ENCODE data around the gene PRR36. TPM values are rescaled to one million over a fixed set of nuclear protein-coding genes. Genes with fewer than 3 reads are reported as not detected.

PRR36 gene
- total and polyA plus RNA-seq, 10 of the 15 experiments (the other 5 are each of a cell fraction or from before 2014, with no cell fraction given), result 0.04 TPM; not detected in 9

DNA sequence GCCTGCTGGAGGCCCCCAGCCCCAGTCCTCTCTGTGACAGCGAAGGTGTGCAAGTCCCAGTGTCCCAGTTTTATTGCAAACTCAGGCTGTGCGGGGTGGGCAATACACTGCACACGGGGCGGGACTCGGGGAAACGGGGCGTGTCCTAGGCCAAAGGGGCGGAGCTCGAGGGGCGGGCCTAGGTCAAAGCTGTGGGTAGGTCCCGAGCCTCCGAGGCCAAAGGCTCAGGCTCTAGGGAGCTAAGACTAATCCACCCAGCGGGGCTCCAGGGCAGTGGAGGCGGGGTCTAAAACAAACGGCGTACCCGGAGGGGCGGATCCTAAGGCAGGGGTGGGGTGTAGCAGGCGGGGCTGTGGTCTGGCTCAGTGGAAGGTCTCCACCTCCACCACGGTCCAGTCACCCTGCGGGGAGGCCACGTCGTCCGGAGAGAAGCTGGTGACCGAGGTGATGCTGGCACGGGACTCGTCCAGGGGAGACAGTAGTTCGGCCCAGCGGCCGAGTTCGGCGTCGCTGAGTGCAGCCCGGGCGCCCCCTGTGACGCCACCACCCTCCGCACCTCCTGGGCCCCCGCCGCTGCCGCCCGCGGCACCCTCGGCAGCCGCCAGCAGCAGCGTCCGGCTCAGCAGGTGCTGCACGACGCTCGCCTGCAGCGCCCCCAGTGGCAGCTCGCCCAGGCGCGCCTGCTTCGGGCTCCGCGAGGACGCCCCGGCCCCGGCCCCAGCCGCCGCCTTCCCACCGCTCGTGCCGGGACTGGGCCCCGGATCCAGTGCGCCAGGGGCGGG lies 5.3 kb downstream of the PRR36 start (continued):
- TF ChIP-seq CHD2 (IDR thresholded peaks at IDR 0.05; ENCODE audit: borderline replicate concordance, low read depth, low read length) (no peak), MEF2B (IDR thresholded peaks at IDR 0.05; ENCODE audit: partially characterized antibody, poor library complexity, severe bottlenecking) (no peak), TCF3 (IDR thresholded peaks at IDR 0.05; ENCODE audit: borderline replicate concordance, insufficient read depth, low read depth, low read length) (peak; percentile 90), ZNF622 (IDR thresholded peaks at IDR 0.05) (no peak), LARP7 (IDR thresholded peaks at IDR 0.05) (peak; percentile 87; the same call in 1 of the 2 replicates), CBFB (IDR thresholded peaks at IDR 0.05; ENCODE audit: low read depth) (no peak), ZSCAN29 (IDR thresholded peaks at IDR 0.05) (0 out of 2 replicates have a peak, but pooled peaks have one; percentile 23), PAX5 (IDR thresholded peaks at IDR 0.05; ENCODE audit: borderline replicate concordance, low read depth, low read length) (no peak), FOXM1 (IDR thresholded peaks at IDR 0.05; ENCODE audit: low read depth, low read length) (no peak), SIX5 (IDR thresholded peaks at IDR 0.05; ENCODE audit: low read depth, low read length, severe bottlenecking) (no peak), EP300 (IDR thresholded peaks at IDR 0.05; ENCODE audit: borderline replicate concordance in 1 of 2, control insufficient read depth in 1 of 2, low read depth in 2 of 2, low read length in 2 of 2) (no peak), SMAD5 (IDR thresholded peaks at IDR 0.05; ENCODE audit: low read depth) (no peak), ZNF384 (IDR thresholded peaks at IDR 0.05; ENCODE audit: borderline replicate concordance, low read depth, low read length) (no peak), POLR2A (IDR thresholded peaks at IDR 0.05; ENCODE audit: low read depth, low read length) (peak; percentile 51; the same call in 1 of the 2 replicates), IKZF1 (conservative IDR thresholded peaks at IDR 0.05) (peak; percentile 73), ZNF274 (IDR thresholded peaks at IDR 0.05; ENCODE audit: insufficient read depth, insufficient read length) (no peak), MXI1 (IDR thresholded peaks at IDR 0.05; ENCODE audit: low read depth, low read length) (no peak), HDGF (IDR thresholded peaks at IDR 0.05) (0 out of 2 replicates have a peak, but pooled peaks have one; percentile 15)
- TF ChIP-seq, protein P1, sequence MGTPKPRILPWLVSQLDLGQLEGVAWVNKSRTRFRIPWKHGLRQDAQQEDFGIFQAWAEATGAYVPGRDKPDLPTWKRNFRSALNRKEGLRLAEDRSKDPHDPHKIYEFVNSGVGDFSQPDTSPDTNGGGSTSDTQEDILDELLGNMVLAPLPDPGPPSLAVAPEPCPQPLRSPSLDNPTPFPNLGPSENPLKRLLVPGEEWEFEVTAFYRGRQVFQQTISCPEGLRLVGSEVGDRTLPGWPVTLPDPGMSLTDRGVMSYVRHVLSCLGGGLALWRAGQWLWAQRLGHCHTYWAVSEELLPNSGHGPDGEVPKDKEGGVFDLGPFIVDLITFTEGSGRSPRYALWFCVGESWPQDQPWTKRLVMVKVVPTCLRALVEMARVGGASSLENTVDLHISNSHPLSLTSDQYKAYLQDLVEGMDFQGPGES (IDR thresholded peaks at IDR 0.05), result no peak
- TF ChIP-seq, protein P2, sequence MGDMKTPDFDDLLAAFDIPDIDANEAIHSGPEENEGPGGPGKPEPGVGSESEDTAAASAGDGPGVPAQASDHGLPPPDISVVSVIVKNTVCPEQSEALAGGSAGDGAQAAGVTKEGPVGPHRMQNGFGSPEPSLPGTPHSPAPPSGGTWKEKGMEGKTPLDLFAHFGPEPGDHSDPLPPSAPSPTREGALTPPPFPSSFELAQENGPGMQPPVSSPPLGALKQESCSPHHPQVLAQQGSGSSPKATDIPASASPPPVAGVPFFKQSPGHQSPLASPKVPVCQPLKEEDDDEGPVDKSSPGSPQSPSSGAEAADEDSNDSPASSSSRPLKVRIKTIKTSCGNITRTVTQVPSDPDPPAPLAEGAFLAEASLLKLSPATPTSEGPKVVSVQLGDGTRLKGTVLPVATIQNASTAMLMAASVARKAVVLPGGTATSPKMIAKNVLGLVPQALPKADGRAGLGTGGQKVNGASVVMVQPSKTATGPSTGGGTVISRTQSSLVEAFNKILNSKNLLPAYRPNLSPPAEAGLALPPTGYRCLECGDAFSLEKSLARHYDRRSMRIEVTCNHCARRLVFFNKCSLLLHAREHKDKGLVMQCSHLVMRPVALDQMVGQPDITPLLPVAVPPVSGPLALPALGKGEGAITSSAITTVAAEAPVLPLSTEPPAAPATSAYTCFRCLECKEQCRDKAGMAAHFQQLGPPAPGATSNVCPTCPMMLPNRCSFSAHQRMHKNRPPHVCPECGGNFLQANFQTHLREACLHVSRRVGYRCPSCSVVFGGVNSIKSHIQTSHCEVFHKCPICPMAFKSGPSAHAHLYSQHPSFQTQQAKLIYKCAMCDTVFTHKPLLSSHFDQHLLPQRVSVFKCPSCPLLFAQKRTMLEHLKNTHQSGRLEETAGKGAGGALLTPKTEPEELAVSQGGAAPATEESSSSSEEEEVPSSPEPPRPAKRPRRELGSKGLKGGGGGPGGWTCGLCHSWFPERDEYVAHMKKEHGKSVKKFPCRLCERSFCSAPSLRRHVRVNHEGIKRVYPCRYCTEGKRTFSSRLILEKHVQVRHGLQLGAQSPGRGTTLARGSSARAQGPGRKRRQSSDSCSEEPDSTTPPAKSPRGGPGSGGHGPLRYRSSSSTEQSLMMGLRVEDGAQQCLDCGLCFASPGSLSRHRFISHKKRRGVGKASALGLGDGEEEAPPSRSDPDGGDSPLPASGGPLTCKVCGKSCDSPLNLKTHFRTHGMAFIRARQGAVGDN (IDR thresholded peaks at IDR 0.05), result peak; percentile 82
- TF ChIP-seq, protein P3, sequence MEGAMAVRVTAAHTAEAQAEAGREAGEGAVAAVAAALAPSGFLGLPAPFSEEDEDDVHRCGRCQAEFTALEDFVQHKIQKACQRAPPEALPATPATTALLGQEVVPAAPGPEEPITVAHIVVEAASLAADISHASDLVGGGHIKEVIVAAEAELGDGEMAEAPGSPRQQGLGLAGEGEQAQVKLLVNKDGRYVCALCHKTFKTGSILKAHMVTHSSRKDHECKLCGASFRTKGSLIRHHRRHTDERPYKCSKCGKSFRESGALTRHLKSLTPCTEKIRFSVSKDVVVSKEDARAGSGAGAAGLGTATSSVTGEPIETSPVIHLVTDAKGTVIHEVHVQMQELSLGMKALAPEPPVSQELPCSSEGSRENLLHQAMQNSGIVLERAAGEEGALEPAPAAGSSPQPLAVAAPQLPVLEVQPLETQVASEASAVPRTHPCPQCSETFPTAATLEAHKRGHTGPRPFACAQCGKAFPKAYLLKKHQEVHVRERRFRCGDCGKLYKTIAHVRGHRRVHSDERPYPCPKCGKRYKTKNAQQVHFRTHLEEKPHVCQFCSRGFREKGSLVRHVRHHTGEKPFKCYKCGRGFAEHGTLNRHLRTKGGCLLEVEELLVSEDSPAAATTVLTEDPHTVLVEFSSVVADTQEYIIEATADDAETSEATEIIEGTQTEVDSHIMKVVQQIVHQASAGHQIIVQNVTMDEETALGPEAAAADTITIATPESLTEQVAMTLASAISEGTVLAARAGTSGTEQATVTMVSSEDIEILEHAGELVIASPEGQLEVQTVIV (IDR thresholded peaks at IDR 0.05; ENCODE audit: borderline replicate concordance, partially characterized antibody), result no peak
- TF ChIP-seq, protein P4, sequence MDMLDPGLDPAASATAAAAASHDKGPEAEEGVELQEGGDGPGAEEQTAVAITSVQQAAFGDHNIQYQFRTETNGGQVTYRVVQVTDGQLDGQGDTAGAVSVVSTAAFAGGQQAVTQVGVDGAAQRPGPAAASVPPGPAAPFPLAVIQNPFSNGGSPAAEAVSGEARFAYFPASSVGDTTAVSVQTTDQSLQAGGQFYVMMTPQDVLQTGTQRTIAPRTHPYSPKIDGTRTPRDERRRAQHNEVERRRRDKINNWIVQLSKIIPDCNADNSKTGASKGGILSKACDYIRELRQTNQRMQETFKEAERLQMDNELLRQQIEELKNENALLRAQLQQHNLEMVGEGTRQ (IDR thresholded peaks at IDR 0.05; ENCODE audit: borderline replicate concordance, low read depth, low read length), result no peak
